GM21447 (cell line): Measurements from ENCODE around the gene FGA.
A peak's percentile ranks its signal among the peaks of the same experiment; 100 is the strongest.

Experiments
- ATAC-seq: cut with Tn5 transposase; IDR thresholded peaks from one replicate; pipeline ENCODE4 v1.9.1; 2021; ENCODE audit not compliant: unreplicated experiment

The FGA gene

GRCh38 chr4:154590329-154591006, at the start of gene FGA:
Gene FGA, minus strand, starts transcription at chr4:154590742. Its CDS starts 55 bp downstream, at chr4:154590687.
- ATAC-seq, result no peak

GRCh38 chr4:154634058-154634457, 43.5 kb upstream of the FGA start:
- ATAC-seq, result no peak

GRCh38 chr4:154631828-154632227, 41.3 kb upstream of the FGA start:
- no peak for ATAC-seq

- ATAC-seq, result no peak
Observed at GRCh38 chr4:154630324-154630723, 39.8 kb upstream of the FGA start.

GRCh38 chr4:154626793-154627484, 36.4 kb upstream of the FGA start:
- ATAC-seq, result peak; percentile 92

GRCh38 chr4:154625971-154626370, 35.4 kb upstream of the FGA start:
- ATAC-seq, result no peak

GRCh38 chr4:154623995-154624394, 33.5 kb upstream of the FGA start:
- ATAC-seq, result no peak

- no peak for ATAC-seq
Observed at GRCh38 chr4:154623436-154623835, 32.9 kb upstream of the FGA start.

- ATAC-seq, result no peak
Observed at GRCh38 chr4:154622598-154622997, 32.1 kb upstream of the FGA start.

- ATAC-seq, result no peak
Observed at GRCh38 chr4:154620111-154620510, 29.6 kb upstream of the FGA start.

GRCh38 chr4:154618708-154619315, 28.3 kb upstream of the FGA start:
- ATAC-seq, result peak; percentile 65

GRCh38 chr4:154617820-154618317, 27.3 kb upstream of the FGA start:
- ATAC-seq, result no peak

- peak; percentile 94 for ATAC-seq
Observed at GRCh38 chr4:154616731-154617130, 26.2 kb upstream of the FGA start.

- ATAC-seq, result no peak
Observed at GRCh38 chr4:154616287-154616686, 25.7 kb upstream of the FGA start.

- no peak for ATAC-seq
Observed at GRCh38 chr4:154615211-154615610, 24.7 kb upstream of the FGA start.

- ATAC-seq, result no peak
Observed at GRCh38 chr4:154614306-154614705, 23.8 kb upstream of the FGA start.

GRCh38 chr4:154612472-154613414, 22.2 kb upstream of the FGA start, which contains the start of gene FGG:
Gene FGG, minus strand, starts transcription at chr4:154612656. Its CDS starts 47 bp downstream, at chr4:154612609.
- no peak for ATAC-seq

- ATAC-seq, result no peak
Observed at GRCh38 chr4:154611833-154612232, 21.3 kb upstream of the FGA start.

- no peak for ATAC-seq
Observed at GRCh38 chr4:154610582-154610981, 20.0 kb upstream of the FGA start.

GRCh38 chr4:154609532-154609931, 19.0 kb upstream of the FGA start:
- no peak for ATAC-seq
